NB4 (cell line): ENCODE results near the gene KSR1.

Experiments used
- POLR2A ChIP-seq: IDR thresholded peaks from 2 replicates; pipeline ENCODE4 v1.6.1; 2011; ENCODE audit warnings: mild to moderate bottlenecking; ENCODE audit not compliant: insufficient read length; ENCODE audit errors: extremely low read depth
- TF ChIP-seq, protein P1 (sequence below): IDR thresholded peaks from one replicate; pipeline ENCODE4 v1.5.1; 2012; ENCODE audit warnings: low read depth, low read length
- TF ChIP-seq, protein P2 (sequence below): IDR thresholded peaks from 2 replicates; pipeline ENCODE4 v1.6.1; 2011; ENCODE audit warnings: low read depth, low read length

DNA sequence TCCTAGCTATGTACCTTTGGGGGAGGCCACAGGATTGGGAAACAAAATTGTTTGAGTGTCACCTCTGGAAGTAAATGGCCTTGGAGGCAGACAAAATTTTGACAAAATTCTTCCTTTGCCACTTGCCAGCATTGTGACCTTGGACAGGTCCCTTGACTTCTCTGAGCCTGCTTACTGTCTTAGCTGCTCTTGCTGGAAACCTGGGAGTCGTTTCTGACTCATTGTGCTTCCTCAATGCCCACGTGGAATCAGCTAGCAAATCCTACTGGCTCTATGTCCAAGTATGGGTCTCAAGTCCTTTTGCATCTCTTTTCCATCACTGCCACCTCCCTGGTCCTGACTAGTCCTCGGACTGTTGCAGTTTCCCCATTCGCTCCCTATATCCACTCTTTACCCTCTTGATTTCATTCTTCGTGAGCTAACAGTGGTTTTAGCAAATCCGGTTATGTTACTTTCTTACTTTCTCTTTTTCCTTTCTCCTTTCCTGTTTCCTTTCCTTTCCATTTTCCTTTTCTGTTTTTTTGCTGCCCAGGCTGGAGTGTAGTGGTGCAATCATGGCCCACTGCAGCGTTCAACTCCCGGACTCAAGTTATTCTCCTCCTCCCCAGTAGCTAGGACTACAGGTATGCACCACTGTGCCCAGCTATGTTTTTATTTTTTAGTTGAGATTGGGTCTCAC is 106.7 kb downstream of the KSR1 start:
- TF ChIP-seq, protein P1, sequence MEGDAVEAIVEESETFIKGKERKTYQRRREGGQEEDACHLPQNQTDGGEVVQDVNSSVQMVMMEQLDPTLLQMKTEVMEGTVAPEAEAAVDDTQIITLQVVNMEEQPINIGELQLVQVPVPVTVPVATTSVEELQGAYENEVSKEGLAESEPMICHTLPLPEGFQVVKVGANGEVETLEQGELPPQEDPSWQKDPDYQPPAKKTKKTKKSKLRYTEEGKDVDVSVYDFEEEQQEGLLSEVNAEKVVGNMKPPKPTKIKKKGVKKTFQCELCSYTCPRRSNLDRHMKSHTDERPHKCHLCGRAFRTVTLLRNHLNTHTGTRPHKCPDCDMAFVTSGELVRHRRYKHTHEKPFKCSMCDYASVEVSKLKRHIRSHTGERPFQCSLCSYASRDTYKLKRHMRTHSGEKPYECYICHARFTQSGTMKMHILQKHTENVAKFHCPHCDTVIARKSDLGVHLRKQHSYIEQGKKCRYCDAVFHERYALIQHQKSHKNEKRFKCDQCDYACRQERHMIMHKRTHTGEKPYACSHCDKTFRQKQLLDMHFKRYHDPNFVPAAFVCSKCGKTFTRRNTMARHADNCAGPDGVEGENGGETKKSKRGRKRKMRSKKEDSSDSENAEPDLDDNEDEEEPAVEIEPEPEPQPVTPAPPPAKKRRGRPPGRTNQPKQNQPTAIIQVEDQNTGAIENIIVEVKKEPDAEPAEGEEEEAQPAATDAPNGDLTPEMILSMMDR, result no peak
- TF ChIP-seq POLR2A, result no peak
- TF ChIP-seq, protein P2, sequence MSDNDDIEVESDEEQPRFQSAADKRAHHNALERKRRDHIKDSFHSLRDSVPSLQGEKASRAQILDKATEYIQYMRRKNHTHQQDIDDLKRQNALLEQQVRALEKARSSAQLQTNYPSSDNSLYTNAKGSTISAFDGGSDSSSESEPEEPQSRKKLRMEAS, result no peak
